LNCAP (cell line): ENCODE results near the gene FYB2.

Experiments
- CTCF ChIP-seq: fragments of 450-650 bp; IDR thresholded peaks from 2 replicates; pipeline ENCODE4 v1.5.1; 2017; ENCODE audit warnings: mild to moderate bottlenecking

The FYB2 gene

GRCh38 chr1:56819387-56819899, at the start of gene FYB2:
Gene FYB2, minus strand, starts transcription at chr1:56819404. Its CDS starts 114 bp downstream, at chr1:56819290.
- TF ChIP-seq CTCF: no peak

GRCh38 chr1:56868761-56869160, 49.6 kb upstream of the FYB2 start:
- TF ChIP-seq CTCF: no peak

- no peak for TF ChIP-seq CTCF
Observed at GRCh38 chr1:56867491-56867890, 48.3 kb upstream of the FYB2 start.

GRCh38 chr1:56866656-56867055, 47.5 kb upstream of the FYB2 start:
- TF ChIP-seq CTCF: no peak

GRCh38 chr1:56864430-56864829, 45.2 kb upstream of the FYB2 start:
- TF ChIP-seq CTCF: no peak

- TF ChIP-seq CTCF: no peak
Observed at GRCh38 chr1:56863265-56863992, 44.2 kb upstream of the FYB2 start.

- TF ChIP-seq CTCF: no peak
Observed at GRCh38 chr1:56859287-56859686, 40.1 kb upstream of the FYB2 start.
